CD8-positive, alpha-beta memory T cell (primary cell): Measurements from ENCODE around the gene SMC2. TPM values are rescaled to one million over a fixed set of nuclear protein-coding genes. Genes with fewer than 3 reads are reported as not detected.

Source experiments
- CTCF ChIA-PET: fragments of 350-600 bp; sonication (Branson Sonifier 250); formaldehyde crosslinking; loops from one replicate; lab custom pipeline; 2021; ENCODE audit warnings: antibody characterized with exemption; lab: Charles Lee
- POLR2A ChIA-PET: fragments of 350-600 bp; sonication (Branson Sonifier 250); formaldehyde crosslinking; loops from one replicate; lab custom pipeline; 2021; ENCODE audit warnings: antibody characterized with exemption; lab: Charles Lee
- DNase-seq, 5 donors: peaks; one replicate each; pipeline versions ENCODE4 v3.0.0 to v3.0.0-alpha.2; 2020 to 2022; ENCODE audit warnings: mixed read lengths in 1 of 5
- H3K27ac ChIP-seq: one replicate; pipeline ENCODE4 v1.7.0; 2013; ENCODE audit warnings: low read depth, mild to moderate bottlenecking, low read length, moderate library complexity
- H3K27me3 ChIP-seq: 2 replicates; pipeline ENCODE4 v1.7.0; 2013; ENCODE audit warnings: low read length, mild to moderate bottlenecking; ENCODE audit not compliant: insufficient read depth, poor library complexity, severe bottlenecking
- H3K36me3 ChIP-seq: 2 replicates; pipeline ENCODE4 v1.7.0; 2013; ENCODE audit warnings: mild to moderate bottlenecking, low read length, moderate library complexity; ENCODE audit not compliant: insufficient read depth
- H3K4me1 ChIP-seq: 2 replicates; pipeline ENCODE4 v1.7.0; 2013; ENCODE audit warnings: mild to moderate bottlenecking, low read length, moderate library complexity; ENCODE audit not compliant: insufficient read depth
- H3K4me3 ChIP-seq: 2 replicates; pipeline ENCODE4 v1.7.0; 2013; ENCODE audit warnings: mild to moderate bottlenecking, low read length
- H3K9me3 ChIP-seq: 2 replicates; pipeline ENCODE4 v1.7.0; 2013; ENCODE audit warnings: mild to moderate bottlenecking, low read length
- H3K27ac Mint-ChIP-seq, 8 donors: one replicate each; pipeline ENCODE4 v1.8.0; 2020 to 2021; ENCODE audit warnings: mixed read lengths in 8 of 8, mild to moderate bottlenecking in 6 of 8, inconsistent platforms in 3 of 8, moderate library complexity in 3 of 8
- H3K27me3 Mint-ChIP-seq, 2 donors: one replicate each; pipeline ENCODE4 v1.8.0; 2020 to 2021; ENCODE audit warnings: mixed read lengths in 2 of 2, mild to moderate bottlenecking in 1 of 2, moderate library complexity in 1 of 2
- H3K36me3 Mint-ChIP-seq, 3 donors: one replicate each; pipeline ENCODE4 v1.8.0; 2020 to 2021; ENCODE audit warnings: mixed read lengths in 3 of 3, inconsistent platforms in 1 of 3, mild to moderate bottlenecking in 1 of 3
- H3K4me1 Mint-ChIP-seq, 3 donors: one replicate each; pipeline ENCODE4 v1.8.0; 2020 to 2021; ENCODE audit warnings: mixed read lengths in 3 of 3, inconsistent platforms in 1 of 3, mild to moderate bottlenecking in 1 of 3
- H3K4me3 Mint-ChIP-seq, 7 donors: one replicate each; pipeline ENCODE4 v1.8.0; 2020 to 2021; ENCODE audit warnings: mixed read lengths in 7 of 7, mild to moderate bottlenecking in 6 of 7, moderate library complexity in 4 of 7, inconsistent platforms in 2 of 7
- H3K9me3 Mint-ChIP-seq, 5 donors: one replicate each; pipeline ENCODE4 v1.8.0; 2020 to 2022; ENCODE audit warnings: mixed read lengths in 5 of 5, mild to moderate bottlenecking in 3 of 5, moderate library complexity in 2 of 5, inconsistent platforms in 1 of 5
- polyA plus RNA-seq: library from polyadenylated mRNA; unstranded; fragments of 300-500 nt; fragmentation: Illumina TruSeq; gene quantifications from one replicate; pipeline ENCODE4 v1.2.3, GENCODE V29; 2021
- total RNA-seq, 2 experiments: library from RNA; stranded (reverse); gene quantifications; one replicate each; pipeline ENCODE4 v1.2.3, GENCODE V29; 2021

Gene SMC2
- total and polyA plus RNA-seq, 3 experiments from 2014 or later: 14.1 to 54.2 (median 53.0) TPM

- H3K27me3 Mint-ChIP-seq: peaks cover 0 to 15% of the 10 kb centered on the region in 2 donors
- H3K27me3 ChIP-seq: peaks cover 2% of the 10 kb centered on the region
- POLR2A ChIA-PET: no interaction called here
- H3K27ac Mint-ChIP-seq: no peak overlapping the region
- H3K4me3 Mint-ChIP-seq: peak overlapping the region in 1 of 7 donors; percentile 99
- H3K4me1 Mint-ChIP-seq: peaks cover 30 to 44% (median 41%) of the 10 kb centered on the region in 3 donors
- no peak overlapping the region for H3K4me3 ChIP-seq
- peaks cover 16% of the 10 kb centered on the region for H3K4me1 ChIP-seq
- H3K36me3 ChIP-seq: no peaks in the 10 kb centered on the region
- CTCF ChIA-PET: no interaction called here
- H3K27ac ChIP-seq: no peak overlapping the region
- H3K9me3 ChIP-seq: no peaks in the 10 kb centered on the region
- H3K36me3 Mint-ChIP-seq: peaks cover 0 to 14% (median 0%) of the 10 kb centered on the region in 3 donors
- no peak for DNase-seq
- H3K9me3 Mint-ChIP-seq: no peaks in the 10 kb centered on the region
Measured at GRCh38 chr9:104091116-104091515, 3.0 kb upstream of the SMC2 start.

GRCh38 chr9:104091708-104092107 is 2.4 kb upstream of the SMC2 start:
- peak overlapping the region in 3 of 8 donors; percentile 11 to 22 (median 20) for H3K27ac Mint-ChIP-seq
- peaks cover 32 to 50% (median 47%) of the 10 kb centered on the region in 3 donors for H3K4me1 Mint-ChIP-seq
- H3K27me3 Mint-ChIP-seq: peaks cover 0 to 14% of the 10 kb centered on the region in 2 donors
- no peak overlapping the region for H3K4me3 ChIP-seq
- peaks cover 16% of the 10 kb centered on the region for H3K4me1 ChIP-seq
- H3K9me3 ChIP-seq: no peaks in the 10 kb centered on the region
- H3K36me3 ChIP-seq: no peaks in the 10 kb centered on the region
- H3K36me3 Mint-ChIP-seq: peaks cover 0 to 14% (median 0%) of the 10 kb centered on the region in 3 donors
- POLR2A ChIA-PET: no interaction called here
- no peak overlapping the region for H3K27ac ChIP-seq
- CTCF ChIA-PET: no interaction called here
- DNase-seq: peak in 1 of 5 donors; percentile 20
- no peaks in the 10 kb centered on the region for H3K9me3 Mint-ChIP-seq
- no peaks in the 10 kb centered on the region for H3K27me3 ChIP-seq
- peak overlapping the region in 2 of 7 donors; percentile 5 to 99 for H3K4me3 Mint-ChIP-seq

- peaks cover 0 to 9% of the 10 kb centered on the region in 2 donors for H3K27me3 Mint-ChIP-seq
- ChIA-PET POLR2A (no interaction called here), CTCF (no interaction called here)
- Histone ChIP-seq H3K27ac (no peak overlapping the region), H3K36me3 (no peaks in the 10 kb centered on the region), H3K4me3 (no peak overlapping the region), H3K27me3 (no peaks in the 10 kb centered on the region), H3K9me3 (no peaks in the 10 kb centered on the region), H3K4me1 (peaks cover 16% of the 10 kb centered on the region)
- H3K27ac Mint-ChIP-seq: peak overlapping the region in 2 of 8 donors; percentile 22 to 38
- H3K36me3 Mint-ChIP-seq: peaks cover 0 to 14% (median 0%) of the 10 kb centered on the region in 3 donors
- H3K4me3 Mint-ChIP-seq: peak overlapping the region in 4 of 7 donors; percentile 0 to 99 (median 11)
- no peak for DNase-seq
- peaks cover 34 to 52% (median 49%) of the 10 kb centered on the region in 3 donors for H3K4me1 Mint-ChIP-seq
- no peaks in the 10 kb centered on the region for H3K9me3 Mint-ChIP-seq
Measured at GRCh38 chr9:104092192-104092591, 1.9 kb upstream of the SMC2 start.

- Histone ChIP-seq H3K4me3 (peak overlapping the region; percentile 72), H3K27ac (peak overlapping the region; percentile 77), H3K27me3 (no peaks in the 10 kb centered on the region), H3K36me3 (no peaks in the 10 kb centered on the region), H3K9me3 (no peaks in the 10 kb centered on the region), H3K4me1 (peaks cover 16% of the 10 kb centered on the region)
- Mint-ChIP-seq H3K4me3 (peak overlapping the region; percentile 98 to 100 (median 99)), H3K27ac (peak overlapping the region; percentile 97 to 100 (median 99)), H3K9me3 (no peaks in the 10 kb centered on the region), H3K4me1 (peaks cover 34 to 52% (median 49%) of the 10 kb centered on the region in 3 donors), H3K36me3 (peaks cover 0 to 14% (median 0%) of the 10 kb centered on the region in 3 donors), H3K27me3 (peaks cover 0 to 7% of the 10 kb centered on the region in 2 donors)
- no peak for DNase-seq
- ChIA-PET CTCF (no interaction called here), POLR2A (interaction anchor here (0.5 to 1.4 kb wide), 2 partner anchors 655 to 853 kb away, joined by 3 to 4 read pairs; partner anchors contain the start of gene NIPSNAP3A)
Measured at GRCh38 chr9:104092875-104093600, 1.1 kb upstream of the SMC2 start.

GRCh38 chr9:104094534-104095015 is 466 bp downstream of the SMC2 start:
- peaks cover 0 to 15% (median 3%) of the 10 kb centered on the region in 3 donors for H3K36me3 Mint-ChIP-seq
- no peaks in the 10 kb centered on the region for H3K9me3 Mint-ChIP-seq
- CTCF ChIA-PET: interaction anchor here (1.2 kb wide), 1 partner anchor 9 kb away, joined by 3 read pairs; no protein-coding TSS in a partner anchor
- peak overlapping the region; percentile 98 to 100 (median 99) for H3K4me3 Mint-ChIP-seq
- H3K27ac ChIP-seq: peak overlapping the region; percentile 77
- no peaks in the 10 kb centered on the region for H3K36me3 ChIP-seq
- H3K27me3 Mint-ChIP-seq: no peaks in the 10 kb centered on the region
- no peaks in the 10 kb centered on the region for H3K9me3 ChIP-seq
- DNase-seq: no peak
- peak overlapping the region; percentile 72 for H3K4me3 ChIP-seq
- POLR2A ChIA-PET: interaction anchor here (0.6 to 1.4 kb wide), 2 partner anchors 654 to 874 kb away, joined by 4 to 11 read pairs; partner anchors contain the start of gene NIPSNAP3A
- H3K4me1 ChIP-seq: peaks cover 16% of the 10 kb centered on the region
- H3K27me3 ChIP-seq: no peaks in the 10 kb centered on the region
- H3K4me1 Mint-ChIP-seq: peaks cover 34 to 52% (median 49%) of the 10 kb centered on the region in 3 donors
- peak overlapping the region; percentile 97 to 100 (median 99) for H3K27ac Mint-ChIP-seq

- no peaks in the 10 kb centered on the region for H3K4me1 ChIP-seq
- H3K4me1 Mint-ChIP-seq: peaks cover 16 to 23% (median 23%) of the 10 kb centered on the region in 3 donors
- H3K27ac Mint-ChIP-seq: no peak overlapping the region
- no peaks in the 10 kb centered on the region for H3K9me3 Mint-ChIP-seq
- no peak overlapping the region for H3K4me3 Mint-ChIP-seq
- H3K36me3 Mint-ChIP-seq: peaks cover 5 to 47% (median 22%) of the 10 kb centered on the region in 3 donors
- H3K27me3 ChIP-seq: no peaks in the 10 kb centered on the region
- CTCF ChIA-PET: no interaction called here
- POLR2A ChIA-PET: no interaction called here
- no peak overlapping the region for H3K4me3 ChIP-seq
- no peaks in the 10 kb centered on the region for H3K36me3 ChIP-seq
- no peaks in the 10 kb centered on the region for H3K9me3 ChIP-seq
- DNase-seq: no peak
- no peaks in the 10 kb centered on the region for H3K27me3 Mint-ChIP-seq
- no peak overlapping the region for H3K27ac ChIP-seq
Measured at GRCh38 chr9:104099630-104100029, 5.5 kb downstream of the SMC2 start.

- Mint-ChIP-seq H3K27me3 (no peaks in the 10 kb centered on the region), H3K4me3 (no peak overlapping the region), H3K36me3 (peaks cover 9 to 70% (median 27%) of the 10 kb centered on the region in 3 donors), H3K27ac (no peak overlapping the region), H3K4me1 (no peaks in the 10 kb centered on the region), H3K9me3 (no peaks in the 10 kb centered on the region)
- DNase-seq: no peak
- no peak overlapping the region for H3K27ac ChIP-seq
- H3K27me3 ChIP-seq: no peaks in the 10 kb centered on the region
- H3K4me3 ChIP-seq: no peak overlapping the region
- H3K4me1 ChIP-seq: no peaks in the 10 kb centered on the region
- no peaks in the 10 kb centered on the region for H3K9me3 ChIP-seq
- no peaks in the 10 kb centered on the region for H3K36me3 ChIP-seq
- POLR2A ChIA-PET: no interaction called here
- CTCF ChIA-PET: no interaction called here
Measured at GRCh38 chr9:104104360-104104759, 10.3 kb downstream of the SMC2 start.

GRCh38 chr9:104107799-104108198 is 13.7 kb downstream of the SMC2 start:
- Histone ChIP-seq H3K4me3 (no peak overlapping the region), H3K27ac (no peak overlapping the region), H3K27me3 (no peaks in the 10 kb centered on the region), H3K4me1 (no peaks in the 10 kb centered on the region), H3K9me3 (no peaks in the 10 kb centered on the region), H3K36me3 (no peaks in the 10 kb centered on the region)
- ChIA-PET CTCF (no interaction called here), POLR2A (no interaction called here)
- Mint-ChIP-seq H3K27me3 (no peaks in the 10 kb centered on the region), H3K4me1 (no peaks in the 10 kb centered on the region), H3K9me3 (no peaks in the 10 kb centered on the region), H3K4me3 (no peak overlapping the region), H3K27ac (no peak overlapping the region), H3K36me3 (peaks cover 4 to 61% (median 17%) of the 10 kb centered on the region in 3 donors)
- DNase-seq: no peak
